Measurements from ENCODE around the gene KATNBL1. TPM values are rescaled to one million over a fixed set of nuclear protein-coding genes. Genes with fewer than 3 reads are reported as not detected.

The KATNBL1 gene
- total and polyA plus RNA-seq, 4 donors = 6.4 to 26.2 (median 22.0) TPM

DNA sequence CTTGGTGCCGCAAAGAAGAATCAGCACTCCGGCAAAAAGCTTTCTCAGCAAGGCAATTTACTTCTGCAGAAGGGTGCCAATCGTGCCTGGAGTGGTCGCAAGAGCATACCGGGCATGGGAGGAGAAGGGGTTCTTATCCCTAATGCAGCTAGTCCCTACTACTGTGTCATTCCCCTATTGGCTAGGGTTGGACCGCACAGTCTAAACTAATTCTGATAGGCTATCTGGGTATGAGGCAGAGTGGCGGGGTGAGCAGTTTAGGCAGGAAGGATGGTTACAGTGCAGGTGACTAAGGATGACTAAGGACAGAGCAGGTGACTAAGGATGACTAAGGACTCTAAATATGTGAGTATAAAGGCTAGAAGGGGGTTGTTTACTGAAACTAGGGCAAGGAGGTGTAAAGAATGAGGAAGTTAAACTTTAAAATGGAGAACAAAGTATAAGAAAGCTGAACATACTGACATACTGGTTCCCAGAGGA is 55.1 kb downstream of the KATNBL1 start:
- H3K4me3 ChIP-seq (ENCODE audit: low read depth in 1 of 3, low read length in 3 of 3) = no peak overlapping the region
- peaks cover 4 to 28% (median 15%) of the 10 kb centered on the region in 4 donors for H3K36me3 ChIP-seq (ENCODE audit: control insufficient read depth in 4 of 4, insufficient read depth in 3 of 4, low read depth in 1 of 4, low read length in 3 of 4)
- TF ChIP-seq RAD21 (IDR thresholded peaks at IDR 0.05) (no peak), FOXA2 (IDR thresholded peaks at IDR 0.05) (no peak), SP1 (IDR thresholded peaks at IDR 0.05) (no peak), YY1 (IDR thresholded peaks at IDR 0.05) (no peak)
- TF ChIP-seq, protein P1, sequence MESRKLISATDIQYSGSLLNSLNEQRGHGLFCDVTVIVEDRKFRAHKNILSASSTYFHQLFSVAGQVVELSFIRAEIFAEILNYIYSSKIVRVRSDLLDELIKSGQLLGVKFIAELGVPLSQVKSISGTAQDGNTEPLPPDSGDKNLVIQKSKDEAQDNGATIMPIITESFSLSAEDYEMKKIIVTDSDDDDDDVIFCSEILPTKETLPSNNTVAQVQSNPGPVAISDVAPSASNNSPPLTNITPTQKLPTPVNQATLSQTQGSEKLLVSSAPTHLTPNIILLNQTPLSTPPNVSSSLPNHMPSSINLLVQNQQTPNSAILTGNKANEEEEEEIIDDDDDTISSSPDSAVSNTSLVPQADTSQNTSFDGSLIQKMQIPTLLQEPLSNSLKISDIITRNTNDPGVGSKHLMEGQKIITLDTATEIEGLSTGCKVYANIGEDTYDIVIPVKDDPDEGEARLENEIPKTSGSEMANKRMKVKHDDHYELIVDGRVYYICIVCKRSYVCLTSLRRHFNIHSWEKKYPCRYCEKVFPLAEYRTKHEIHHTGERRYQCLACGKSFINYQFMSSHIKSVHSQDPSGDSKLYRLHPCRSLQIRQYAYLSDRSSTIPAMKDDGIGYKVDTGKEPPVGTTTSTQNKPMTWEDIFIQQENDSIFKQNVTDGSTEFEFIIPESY (IDR thresholded peaks at IDR 0.05) = no peak
- TF ChIP-seq, protein P2, sequence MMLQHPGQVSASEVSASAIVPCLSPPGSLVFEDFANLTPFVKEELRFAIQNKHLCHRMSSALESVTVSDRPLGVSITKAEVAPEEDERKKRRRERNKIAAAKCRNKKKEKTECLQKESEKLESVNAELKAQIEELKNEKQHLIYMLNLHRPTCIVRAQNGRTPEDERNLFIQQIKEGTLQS (IDR thresholded peaks at IDR 0.05) = no peak
- no peaks in the 10 kb centered on the region for H3K27me3 ChIP-seq (ENCODE audit: control insufficient read depth in 4 of 4, insufficient read depth in 4 of 4, low read length in 3 of 4)
- 97% methylated on average over 7 of the region's 7 CpGs for WGBS
- peaks cover 4 to 12% (median 6%) of the 10 kb centered on the region in 4 donors for H3K9me3 ChIP-seq (ENCODE audit: control insufficient read depth in 4 of 4, low read length in 3 of 4)
- H3K27ac ChIP-seq (ENCODE audit: low read depth in 1 of 2, low read length in 2 of 2) = no peak overlapping the region
- no peak for DNase-seq (ENCODE audit: low spot score)
- no peaks in the 10 kb centered on the region for H3K4me1 ChIP-seq (ENCODE audit: control insufficient read depth in 4 of 4, insufficient read depth in 4 of 4, low read length in 3 of 4)
- H3K9ac ChIP-seq (ENCODE audit: low read depth in 1 of 2, low read length in 2 of 2) = no peak overlapping the region

DNA sequence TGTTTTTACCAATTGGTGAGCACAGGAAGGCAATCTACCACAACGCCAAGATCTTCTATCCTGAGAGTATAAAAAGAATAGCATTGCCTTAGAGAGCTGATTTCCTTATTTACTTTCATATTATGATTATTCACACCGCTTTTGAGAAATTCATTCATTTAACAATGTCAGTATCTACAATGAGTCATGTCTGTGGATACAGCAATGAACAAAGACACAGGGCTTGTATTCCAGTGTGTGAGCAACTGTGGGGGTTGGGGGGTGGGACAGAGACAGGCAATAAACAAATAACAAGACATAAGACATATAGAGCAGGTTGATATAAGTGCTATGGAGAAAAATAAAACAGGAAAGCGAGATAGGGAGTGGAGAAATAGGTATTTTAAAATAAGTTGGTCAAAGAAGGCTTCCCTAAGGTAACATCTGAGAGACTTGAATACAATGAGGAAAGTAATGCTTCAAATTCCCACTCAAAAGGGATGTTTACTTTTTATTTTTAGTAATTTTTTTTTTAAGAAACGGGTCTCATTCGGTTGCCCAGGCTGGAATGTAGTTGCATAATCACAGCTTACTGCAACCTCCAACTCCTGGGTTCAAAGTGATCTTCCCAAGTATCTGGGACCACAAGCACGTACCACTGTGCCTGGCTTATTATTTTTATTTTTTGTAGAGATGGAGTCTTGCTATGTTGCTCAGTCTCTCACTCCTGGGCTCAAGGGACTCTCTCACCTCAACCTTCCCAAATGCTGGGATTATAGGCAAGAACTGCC is 62.3 kb downstream of the KATNBL1 start:
- no peak overlapping the region for H3K27ac ChIP-seq (ENCODE audit: low read depth in 1 of 2, low read length in 2 of 2)
- H3K4me1 ChIP-seq (ENCODE audit: control insufficient read depth in 4 of 4, insufficient read depth in 4 of 4, low read length in 3 of 4) = peaks cover 0 to 3% (median 0%) of the 10 kb centered on the region in 4 donors
- H3K36me3 ChIP-seq (ENCODE audit: control insufficient read depth in 4 of 4, insufficient read depth in 3 of 4, low read depth in 1 of 4, low read length in 3 of 4) = peaks cover 6 to 19% (median 12%) of the 10 kb centered on the region in 4 donors
- no peak for DNase-seq (ENCODE audit: low spot score)
- no peaks in the 10 kb centered on the region for H3K27me3 ChIP-seq (ENCODE audit: control insufficient read depth in 4 of 4, insufficient read depth in 4 of 4, low read length in 3 of 4)
- H3K9ac ChIP-seq (ENCODE audit: low read depth in 1 of 2, low read length in 2 of 2) = no peak overlapping the region
- no peak overlapping the region for H3K4me3 ChIP-seq (ENCODE audit: low read depth in 1 of 3, low read length in 3 of 3)
- TF ChIP-seq HNF4A (conservative IDR thresholded peaks at IDR 0.05) (no peak), FOXA1 (IDR thresholded peaks at IDR 0.05) (no peak), SP1 (IDR thresholded peaks at IDR 0.05) (no peak), HNF4G (IDR thresholded peaks at IDR 0.05) (no peak)
- WGBS = 69% methylated on average over 6 of the region's 6 CpGs
- no peaks in the 10 kb centered on the region for H3K9me3 ChIP-seq (ENCODE audit: control insufficient read depth in 4 of 4, low read length in 3 of 4)

DNA sequence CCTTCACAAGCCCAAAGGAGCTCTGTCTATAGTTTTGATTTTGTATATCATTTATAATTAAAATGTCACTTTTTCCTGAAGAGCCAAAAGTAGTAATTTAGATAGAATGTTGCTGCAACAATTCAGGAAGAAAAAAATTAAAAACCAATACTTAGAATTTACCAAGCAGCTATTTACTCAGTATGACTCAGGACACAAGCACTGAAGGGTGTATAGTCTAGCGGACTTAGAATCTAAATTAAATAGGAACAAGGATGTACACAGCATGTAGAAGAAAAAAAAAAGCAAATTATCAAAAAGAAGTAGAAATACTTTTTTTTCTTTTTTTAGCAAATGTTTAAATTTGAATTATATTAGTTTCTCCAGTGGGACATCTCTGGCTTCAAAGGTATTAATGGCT is 76.4 kb downstream of the KATNBL1 start:
- 99% methylated on average over 1 of the region's 1 CpG for WGBS
- H3K27me3 ChIP-seq (ENCODE audit: control insufficient read depth in 4 of 4, insufficient read depth in 4 of 4, low read length in 3 of 4) = no peaks in the 10 kb centered on the region
- no peak overlapping the region for H3K27ac ChIP-seq (ENCODE audit: low read depth in 1 of 2, low read length in 2 of 2)
- H3K36me3 ChIP-seq (ENCODE audit: control insufficient read depth in 4 of 4, insufficient read depth in 3 of 4, low read depth in 1 of 4, low read length in 3 of 4) = peaks cover 0 to 2% (median 0%) of the 10 kb centered on the region in 4 donors
- no peak overlapping the region for H3K4me3 ChIP-seq (ENCODE audit: low read depth in 1 of 3, low read length in 3 of 3)
- no peaks in the 10 kb centered on the region for H3K4me1 ChIP-seq (ENCODE audit: control insufficient read depth in 4 of 4, insufficient read depth in 4 of 4, low read length in 3 of 4)
- no peak overlapping the region for H3K9ac ChIP-seq (ENCODE audit: low read depth in 1 of 2, low read length in 2 of 2)
- H3K9me3 ChIP-seq (ENCODE audit: control insufficient read depth in 4 of 4, low read length in 3 of 4) = no peaks in the 10 kb centered on the region
- no peak for DNase-seq (ENCODE audit: low spot score)
- TF ChIP-seq, protein P1 (IDR thresholded peaks at IDR 0.05) = no peak
- TF ChIP-seq YY1 (IDR thresholded peaks at IDR 0.05) (no peak), RXRA (IDR thresholded peaks at IDR 0.05) (no peak), GABPA (IDR thresholded peaks at IDR 0.05 in 1 of 2, conservative IDR thresholded peaks at IDR 0.05 in 1 of 2) (no peak), RAD21 (IDR thresholded peaks at IDR 0.05) (no peak), HNF4A (conservative IDR thresholded peaks at IDR 0.05) (no peak), FOXA1 (IDR thresholded peaks at IDR 0.05) (no peak), NR2F2 (IDR thresholded peaks at IDR 0.05) (no peak), FOXA2 (IDR thresholded peaks at IDR 0.05) (no peak), TAF1 (conservative IDR thresholded peaks at IDR 0.05) (no peak), EGR1 (IDR thresholded peaks at IDR 0.05; ENCODE audit: low read depth in 2 of 2) (no peak), JUND (IDR thresholded peaks at IDR 0.05) (no peak), HNF4G (IDR thresholded peaks at IDR 0.05) (no peak), SP1 (IDR thresholded peaks at IDR 0.05) (no peak)
- TF ChIP-seq, protein P3, sequence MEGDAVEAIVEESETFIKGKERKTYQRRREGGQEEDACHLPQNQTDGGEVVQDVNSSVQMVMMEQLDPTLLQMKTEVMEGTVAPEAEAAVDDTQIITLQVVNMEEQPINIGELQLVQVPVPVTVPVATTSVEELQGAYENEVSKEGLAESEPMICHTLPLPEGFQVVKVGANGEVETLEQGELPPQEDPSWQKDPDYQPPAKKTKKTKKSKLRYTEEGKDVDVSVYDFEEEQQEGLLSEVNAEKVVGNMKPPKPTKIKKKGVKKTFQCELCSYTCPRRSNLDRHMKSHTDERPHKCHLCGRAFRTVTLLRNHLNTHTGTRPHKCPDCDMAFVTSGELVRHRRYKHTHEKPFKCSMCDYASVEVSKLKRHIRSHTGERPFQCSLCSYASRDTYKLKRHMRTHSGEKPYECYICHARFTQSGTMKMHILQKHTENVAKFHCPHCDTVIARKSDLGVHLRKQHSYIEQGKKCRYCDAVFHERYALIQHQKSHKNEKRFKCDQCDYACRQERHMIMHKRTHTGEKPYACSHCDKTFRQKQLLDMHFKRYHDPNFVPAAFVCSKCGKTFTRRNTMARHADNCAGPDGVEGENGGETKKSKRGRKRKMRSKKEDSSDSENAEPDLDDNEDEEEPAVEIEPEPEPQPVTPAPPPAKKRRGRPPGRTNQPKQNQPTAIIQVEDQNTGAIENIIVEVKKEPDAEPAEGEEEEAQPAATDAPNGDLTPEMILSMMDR (IDR thresholded peaks at IDR 0.05; ENCODE audit: low read depth, low read length, missing input control) = no peak
- TF ChIP-seq, protein P2 (IDR thresholded peaks at IDR 0.05) = no peak
- TF ChIP-seq, protein P4, sequence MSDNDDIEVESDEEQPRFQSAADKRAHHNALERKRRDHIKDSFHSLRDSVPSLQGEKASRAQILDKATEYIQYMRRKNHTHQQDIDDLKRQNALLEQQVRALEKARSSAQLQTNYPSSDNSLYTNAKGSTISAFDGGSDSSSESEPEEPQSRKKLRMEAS (IDR thresholded peaks at IDR 0.05) = no peak
